Bronchial epithelial cell (primary cell): Measurements from ENCODE around the gene EHBP1. TPM values are rescaled to one million over a fixed set of nuclear protein-coding genes. Genes with fewer than 3 reads are reported as not detected.
A peak's percentile ranks its signal among the peaks of the same experiment; 100 is the strongest.

Experiments used
- DNase-seq: peaks from one replicate; pipeline ENCODE4 v3.0.0-alpha.2; 2010; ENCODE audit warnings: low read depth
- FAIRE-seq: peaks from 2 replicates; lab custom pipeline; 2011; peaks lifted over from hg19 to GRCh38; lab: Jason Lieb, UNC
- H3K27me3 ChIP-seq: 2 replicates; pipeline ENCODE4 v1.5.1; 2011; ENCODE audit warnings: low read length; ENCODE audit not compliant: control insufficient read depth, insufficient read depth
- H3K36me3 ChIP-seq: 2 replicates; pipeline ENCODE4 v1.5.1; 2011; ENCODE audit warnings: low read length; ENCODE audit not compliant: control insufficient read depth, insufficient read depth
- H3K4me3 ChIP-seq: 2 replicates; pipeline ENCODE4 v1.5.1; 2011; ENCODE audit warnings: mild to moderate bottlenecking, low read depth, low read length, control low read depth
- total RNA-seq: library from RNA; depleted of rRNA; stranded (reverse); fragments of >200 nt; gene quantifications from 2 replicates; pipeline ENCODE4 v1.2.1, GENCODE V29; 2014
- TF ChIP-seq, protein P1 (sequence below): IDR thresholded peaks from 2 replicates; pipeline ENCODE4 v1.5.1; 2011; ENCODE audit warnings: mild to moderate bottlenecking, moderate library complexity, low read length, control low read depth, inconsistent platforms; ENCODE audit not compliant: insufficient read depth, severe bottlenecking

The EHBP1 gene
- total RNA-seq, 1 donor from 2014 or later: 132 TPM

DNA sequence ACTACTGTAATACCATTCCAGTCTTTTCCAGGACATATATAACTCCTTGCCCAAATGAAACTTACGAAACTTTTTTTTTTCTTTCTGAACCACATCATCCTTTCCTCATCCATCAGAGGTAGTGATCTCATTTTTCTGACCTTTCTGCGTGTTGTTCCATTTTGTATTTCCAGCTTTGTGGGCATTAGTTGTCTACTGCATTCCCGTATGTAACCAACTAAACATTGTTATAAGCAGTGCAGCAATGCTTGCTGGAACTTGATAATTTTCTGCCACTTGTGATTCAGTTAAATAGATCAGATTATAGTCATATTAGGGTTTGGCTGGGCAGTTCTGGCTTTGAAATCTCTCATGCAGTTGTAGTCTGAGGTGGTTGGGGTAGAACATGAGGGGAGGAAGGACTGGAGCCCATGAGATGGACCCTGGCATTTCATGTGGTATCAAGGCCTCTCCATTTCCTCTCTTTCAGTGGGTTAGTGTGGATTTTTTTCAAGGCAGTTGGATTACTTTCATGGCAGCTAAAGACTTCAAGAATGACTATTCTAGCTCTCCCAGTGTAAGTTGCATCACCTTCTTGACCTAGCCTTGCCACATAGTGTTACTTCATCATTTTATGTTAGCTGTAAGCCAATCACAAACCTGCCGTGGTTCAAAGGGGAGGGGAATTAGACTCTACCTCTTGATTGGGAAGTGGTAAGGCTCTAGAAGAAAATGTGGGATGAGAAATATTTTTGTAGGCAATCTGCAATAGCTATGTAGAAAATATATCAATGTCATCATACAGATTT, 80.5 kb downstream of the EHBP1 start:
- FAIRE-seq (no peak), DNase-seq (peak; percentile 49)
- peaks cover 2% of the 10 kb centered on the region for H3K36me3 ChIP-seq

DNA sequence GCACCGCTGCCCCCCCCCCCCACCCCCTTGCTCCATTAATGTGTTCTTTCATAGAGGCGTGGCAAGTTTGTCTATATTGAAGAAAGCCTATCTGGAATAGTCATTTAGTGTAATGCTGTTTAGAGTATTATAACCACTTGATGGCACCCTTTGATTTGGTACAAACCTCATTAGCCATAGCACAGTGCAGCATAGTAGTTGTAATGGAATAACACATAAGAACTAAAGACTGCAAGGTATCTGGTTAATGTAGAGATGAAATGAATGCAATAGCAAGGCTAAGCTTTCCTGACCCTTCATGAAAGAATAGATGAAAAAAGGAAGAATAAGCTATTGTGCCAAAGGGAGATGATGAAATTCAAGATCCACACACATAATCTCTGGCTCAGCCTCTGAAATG, 81.9 kb downstream of the EHBP1 start:
- Histone ChIP-seq H3K4me3 (no peak overlapping the region), H3K36me3 (peaks cover 2% of the 10 kb centered on the region), H3K27me3 (no peaks in the 10 kb centered on the region)
- TF ChIP-seq, protein P1, sequence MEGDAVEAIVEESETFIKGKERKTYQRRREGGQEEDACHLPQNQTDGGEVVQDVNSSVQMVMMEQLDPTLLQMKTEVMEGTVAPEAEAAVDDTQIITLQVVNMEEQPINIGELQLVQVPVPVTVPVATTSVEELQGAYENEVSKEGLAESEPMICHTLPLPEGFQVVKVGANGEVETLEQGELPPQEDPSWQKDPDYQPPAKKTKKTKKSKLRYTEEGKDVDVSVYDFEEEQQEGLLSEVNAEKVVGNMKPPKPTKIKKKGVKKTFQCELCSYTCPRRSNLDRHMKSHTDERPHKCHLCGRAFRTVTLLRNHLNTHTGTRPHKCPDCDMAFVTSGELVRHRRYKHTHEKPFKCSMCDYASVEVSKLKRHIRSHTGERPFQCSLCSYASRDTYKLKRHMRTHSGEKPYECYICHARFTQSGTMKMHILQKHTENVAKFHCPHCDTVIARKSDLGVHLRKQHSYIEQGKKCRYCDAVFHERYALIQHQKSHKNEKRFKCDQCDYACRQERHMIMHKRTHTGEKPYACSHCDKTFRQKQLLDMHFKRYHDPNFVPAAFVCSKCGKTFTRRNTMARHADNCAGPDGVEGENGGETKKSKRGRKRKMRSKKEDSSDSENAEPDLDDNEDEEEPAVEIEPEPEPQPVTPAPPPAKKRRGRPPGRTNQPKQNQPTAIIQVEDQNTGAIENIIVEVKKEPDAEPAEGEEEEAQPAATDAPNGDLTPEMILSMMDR: peak; percentile 32
- FAIRE-seq (no peak), DNase-seq (peak; percentile 60)

More for the DNA sequence above, 80.5 kb downstream of the EHBP1 start:
- Histone ChIP-seq H3K4me3 (no peak overlapping the region), H3K27me3 (no peaks in the 10 kb centered on the region)
- TF ChIP-seq, protein P1: no peak

DNA sequence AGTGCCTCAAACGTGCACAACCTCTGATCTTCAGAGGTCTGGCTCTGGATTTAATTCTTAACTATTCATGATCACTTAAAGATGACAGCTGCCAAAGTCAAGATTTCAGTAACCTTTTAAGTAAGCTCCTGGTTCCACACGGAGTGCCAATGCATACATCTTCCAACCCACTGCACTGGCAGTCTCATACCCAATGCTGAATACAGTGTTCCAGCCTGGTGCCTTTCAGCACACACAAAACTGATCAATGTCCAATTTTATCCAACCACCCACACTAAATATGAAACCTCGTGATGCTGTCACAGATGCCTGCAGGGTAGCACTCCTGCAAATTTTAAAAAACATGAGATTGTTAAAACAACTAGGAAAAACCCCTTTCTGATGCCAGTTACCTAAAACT, 84.0 kb downstream of the EHBP1 start:
- H3K36me3 ChIP-seq: no peaks in the 10 kb centered on the region
- FAIRE-seq (no peak), DNase-seq (no peak)
- H3K27me3 ChIP-seq: no peaks in the 10 kb centered on the region
- TF ChIP-seq, protein P1: no peak
- no peak overlapping the region for H3K4me3 ChIP-seq

DNA sequence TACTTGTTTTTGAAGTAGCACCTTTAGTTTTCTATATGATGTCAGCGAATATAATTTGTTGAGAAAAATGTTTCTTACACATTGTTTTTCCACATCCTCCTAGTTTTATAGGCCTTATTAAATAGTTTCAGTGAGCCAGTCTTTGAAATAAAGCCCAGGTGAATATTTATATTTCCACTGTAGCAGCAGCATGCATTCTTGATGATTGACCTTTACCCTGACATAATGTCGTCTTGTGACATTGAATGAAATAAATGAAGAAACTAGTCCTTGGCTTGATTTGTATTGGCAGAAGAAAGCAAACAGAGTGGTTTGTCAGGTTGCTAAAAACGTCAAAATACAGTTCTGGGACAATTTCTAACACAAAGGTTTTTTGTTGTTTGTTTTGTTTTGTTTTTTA, 84.4 kb downstream of the EHBP1 start:
- H3K27me3 ChIP-seq: no peaks in the 10 kb centered on the region
- H3K36me3 ChIP-seq: no peaks in the 10 kb centered on the region
- TF ChIP-seq, protein P1: no peak
- H3K4me3 ChIP-seq: no peak overlapping the region
- DNase-seq (no peak), FAIRE-seq (no peak)

DNA sequence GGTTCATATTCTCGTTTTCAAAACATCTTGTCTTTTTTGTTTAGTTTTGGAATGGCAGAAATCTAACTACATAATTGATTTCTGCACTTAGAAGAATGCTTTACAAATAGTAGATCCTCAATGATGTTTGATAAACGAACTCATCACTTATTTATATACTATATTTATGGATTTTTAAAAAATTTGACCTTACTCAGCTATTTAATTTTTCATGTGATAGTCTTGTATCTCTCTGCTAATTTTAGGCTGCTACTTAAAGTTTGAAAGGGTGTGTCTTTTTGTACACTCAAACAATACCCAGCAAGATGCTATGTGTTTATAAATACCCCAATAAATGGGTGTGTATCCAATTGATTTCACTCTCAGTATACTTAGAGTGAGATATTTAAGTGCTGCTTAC, 86.9 kb downstream of the EHBP1 start:
- no peak for DNase-seq
- Histone ChIP-seq H3K27me3 (no peaks in the 10 kb centered on the region), H3K4me3 (no peak overlapping the region), H3K36me3 (no peaks in the 10 kb centered on the region)
- FAIRE-seq: no peak
- TF ChIP-seq, protein P1: no peak
